ENCODE data around the gene INSRR. TPM values are rescaled to one million over a fixed set of nuclear protein-coding genes. Genes with fewer than 3 reads are reported as not detected.

INSRR gene
- total RNA-seq: under 1 TPM; 0.05 to 0.12 TPM
- long read RNA-seq: 0 reads

DNA sequence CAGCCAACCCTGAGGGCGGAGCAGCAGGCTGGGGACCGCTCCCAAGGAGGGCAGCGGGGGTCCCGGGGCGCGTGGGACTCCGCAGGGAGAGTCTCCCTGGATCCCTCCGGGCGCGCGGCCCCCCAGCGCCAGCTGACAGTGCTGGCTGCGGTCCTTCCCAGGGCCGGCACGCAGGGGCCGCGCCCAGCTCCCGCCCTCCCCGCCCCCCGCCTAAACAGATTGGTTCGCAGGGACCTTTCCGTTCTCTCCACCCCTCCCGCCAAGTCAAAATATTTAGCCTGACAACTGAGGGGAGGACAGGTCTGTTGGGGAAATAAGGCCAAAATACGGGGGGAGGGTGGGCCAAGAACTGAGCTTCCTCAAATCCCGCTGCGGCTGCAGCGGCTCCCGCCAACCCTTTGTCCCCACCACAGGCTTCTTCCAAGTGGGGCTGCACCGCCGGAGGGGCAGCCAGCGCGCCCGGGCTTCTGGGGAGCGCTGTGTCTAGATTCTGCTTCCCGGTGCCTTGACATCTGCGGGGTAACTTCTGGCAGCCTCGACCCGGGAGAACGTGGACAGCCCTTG, at the start of gene INSRR:
TSS of gene INSRR (minus strand) at position 159 of the 564 bp plus-strand sequence. CDS start 496 bp downstream, outside the sequence.
- intact Hi-C loops (cut with DNase I): no loop called here
- peak; percentile 23 to 31 for ATAC-seq
- DNase-seq: no peak

DNA sequence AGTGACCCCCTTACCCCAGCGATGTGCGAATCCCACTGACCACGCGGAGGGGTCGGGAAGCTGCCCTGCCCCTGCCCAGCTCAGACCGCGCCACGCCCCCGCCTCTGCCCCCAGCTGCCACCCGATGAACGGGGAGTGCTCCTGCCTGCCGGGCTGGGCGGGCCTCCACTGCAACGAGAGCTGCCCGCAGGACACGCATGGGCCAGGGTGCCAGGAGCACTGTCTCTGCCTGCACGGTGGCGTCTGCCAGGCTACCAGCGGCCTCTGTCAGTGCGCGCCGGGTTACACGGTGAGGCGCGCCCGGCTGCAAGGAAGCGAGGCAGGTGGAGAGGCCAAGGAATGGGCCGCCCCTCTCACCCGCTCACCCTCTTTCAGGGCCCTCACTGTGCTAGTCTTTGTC, 49.6 kb upstream of the INSRR start:
- ATAC-seq (no peak), DNase-seq (no peak)
- intact Hi-C loops (cut with DNase I): no loop called here

DNA sequence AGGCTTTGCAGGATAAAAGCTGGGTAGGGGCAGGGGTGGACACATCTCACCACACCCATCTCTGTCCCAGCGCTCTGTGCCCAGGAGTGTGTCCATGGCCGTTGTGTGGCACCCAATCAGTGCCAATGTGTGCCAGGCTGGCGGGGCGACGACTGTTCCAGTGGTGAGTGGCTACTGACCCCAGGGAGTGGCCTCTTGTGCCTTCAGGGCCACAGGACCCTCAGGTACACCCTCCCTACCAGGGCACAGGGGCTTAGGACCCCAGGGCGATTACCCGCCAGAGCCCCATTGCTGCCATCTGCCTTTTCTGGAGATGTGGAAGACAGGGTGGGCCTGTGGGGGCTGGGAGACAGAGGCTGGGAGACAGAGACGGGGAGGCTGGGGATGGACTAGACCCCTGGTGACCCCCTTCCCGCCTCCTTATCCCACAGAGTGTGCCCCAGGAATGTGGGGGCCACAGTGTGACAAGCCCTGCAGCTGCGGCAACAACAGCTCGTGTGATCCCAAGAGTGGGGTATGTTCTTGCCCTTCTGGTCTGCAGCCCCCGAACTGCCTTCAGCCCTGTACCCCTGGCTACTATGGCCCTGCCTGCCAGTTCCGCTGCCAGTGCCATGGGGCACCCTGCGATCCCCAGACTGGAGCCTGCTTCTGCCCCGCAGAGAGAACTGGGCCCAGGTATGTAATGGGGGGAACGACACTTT, 47.4 kb upstream of the INSRR start:
- intact Hi-C loops (cut with DNase I): no loop called here
- DNase-seq: no peak
- no peak for ATAC-seq

DNA sequence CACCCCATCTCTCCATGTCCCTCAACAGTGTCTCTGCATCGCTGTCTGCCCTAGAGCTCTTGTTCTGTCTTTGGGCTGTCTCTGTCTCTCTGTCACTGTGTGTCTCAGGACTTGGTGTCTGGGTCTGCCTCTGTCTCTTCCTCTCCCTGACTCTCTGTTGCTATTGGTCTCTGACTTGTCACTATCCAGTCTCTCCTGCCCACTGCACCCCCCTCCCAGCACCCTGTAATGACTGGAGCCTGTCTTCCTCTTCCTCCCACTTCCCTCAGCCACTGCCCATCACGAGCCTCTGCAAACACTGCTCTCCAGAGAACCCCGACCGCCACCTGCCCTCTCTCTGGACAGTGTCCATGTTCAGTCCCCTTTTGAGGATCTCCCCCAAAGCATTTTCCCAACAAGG, 46.7 kb upstream of the INSRR start:
- no peak for DNase-seq
- intact Hi-C loops (cut with DNase I): no loop called here
- no peak for ATAC-seq

DNA sequence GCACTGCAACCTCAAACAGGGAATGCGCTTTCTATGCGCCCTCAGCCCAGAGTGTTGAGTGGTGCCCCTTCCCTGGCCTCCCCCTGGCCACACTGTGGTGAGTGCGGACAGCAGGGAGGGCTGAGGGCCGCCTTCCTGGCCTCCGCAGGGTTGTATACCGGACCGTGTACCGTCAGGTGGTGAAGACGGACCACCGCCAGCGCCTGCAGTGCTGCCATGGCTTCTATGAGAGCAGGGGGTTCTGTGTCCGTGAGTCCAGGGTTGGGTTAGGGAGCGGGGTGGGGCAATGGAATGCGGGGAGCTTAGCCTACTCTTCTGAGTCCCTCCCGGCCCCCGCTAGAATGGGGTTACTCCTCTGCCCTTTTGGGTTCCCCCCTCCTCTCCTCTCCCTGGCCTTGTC, 46.3 kb upstream of the INSRR start:
- DNase-seq (no peak), ATAC-seq (no peak)
- intact Hi-C loops (cut with DNase I): no loop called here

DNA sequence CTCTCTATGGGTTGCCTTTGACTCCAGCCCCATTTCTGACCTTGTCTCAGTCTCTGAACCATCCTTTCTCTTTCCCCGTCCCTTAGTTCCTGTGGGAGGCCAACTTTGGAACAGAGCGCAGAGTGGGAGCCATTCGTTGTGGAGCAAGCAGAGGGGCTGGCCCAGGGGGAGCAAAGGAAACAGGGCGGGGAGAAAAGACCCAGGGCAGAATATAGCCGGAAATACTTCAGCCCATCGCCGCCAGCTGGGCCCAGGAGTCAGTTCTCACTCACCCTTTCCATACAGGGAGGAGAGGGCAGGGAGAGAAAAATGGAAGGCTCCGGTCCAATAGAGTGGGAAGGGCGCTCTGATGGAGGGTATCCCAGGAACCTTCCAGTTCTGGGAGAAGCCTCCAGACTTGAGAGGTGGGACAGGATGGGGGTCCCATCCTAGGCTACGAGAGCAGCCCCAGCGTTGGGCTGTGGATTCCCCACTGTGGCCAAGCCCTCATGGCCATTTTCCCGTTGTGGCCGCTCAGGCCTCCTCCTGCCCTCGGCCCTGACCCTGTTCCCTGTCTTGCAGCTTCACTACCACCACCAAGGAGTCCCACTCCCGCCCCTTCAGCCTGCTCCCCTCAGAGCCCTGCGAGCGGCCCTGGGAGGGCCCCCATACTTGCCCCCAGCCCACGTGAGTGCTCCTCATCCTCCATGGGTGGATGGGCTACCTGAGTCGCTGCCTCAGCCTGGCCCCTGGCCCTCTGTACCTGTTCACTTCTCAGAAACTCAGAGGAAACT, 45.5 kb upstream of the INSRR start:
- intact Hi-C loops (cut with DNase I): no loop called here
- ATAC-seq: no peak
- no peak for DNase-seq

DNA sequence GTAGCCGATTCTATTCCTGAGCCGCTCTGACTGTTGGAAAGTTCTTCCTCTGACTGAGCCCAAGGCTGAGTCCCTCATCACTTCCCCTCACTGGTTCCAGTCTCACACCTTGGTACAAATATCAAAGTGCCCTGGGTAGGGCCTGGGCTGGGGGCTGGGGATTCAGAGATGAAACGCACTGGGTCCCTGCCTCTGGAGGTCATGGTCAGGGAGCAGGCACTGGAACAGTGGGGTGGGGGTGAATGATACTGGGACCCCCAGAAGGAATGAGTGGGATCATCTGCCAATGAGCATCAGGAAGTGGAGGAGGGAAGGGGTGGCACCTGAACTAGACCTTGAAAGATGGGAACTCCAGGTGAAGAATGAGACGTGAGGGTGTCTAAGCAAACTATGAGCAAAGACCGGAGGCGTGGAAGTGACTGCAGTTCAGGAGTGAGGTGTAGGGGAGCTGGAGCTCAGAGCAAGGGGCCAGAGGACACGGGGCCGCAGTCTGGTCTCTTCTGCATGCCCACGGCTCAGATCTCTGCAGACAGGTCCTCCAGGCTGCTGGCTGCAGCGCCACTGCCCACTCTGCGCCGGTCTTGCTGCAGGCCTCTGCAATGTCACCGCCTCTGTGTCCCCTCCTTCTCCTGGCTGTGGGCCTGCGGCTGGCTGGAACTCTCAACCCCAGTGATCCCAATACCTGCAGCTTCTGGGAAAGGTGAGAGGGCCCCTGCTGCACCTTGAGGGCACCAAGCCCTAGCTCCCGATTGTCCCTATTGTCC, 44.6 kb upstream of the INSRR start:
- DNase-seq (no peak), ATAC-seq (no peak)
- intact Hi-C loops (cut with DNase I): no loop called here

DNA sequence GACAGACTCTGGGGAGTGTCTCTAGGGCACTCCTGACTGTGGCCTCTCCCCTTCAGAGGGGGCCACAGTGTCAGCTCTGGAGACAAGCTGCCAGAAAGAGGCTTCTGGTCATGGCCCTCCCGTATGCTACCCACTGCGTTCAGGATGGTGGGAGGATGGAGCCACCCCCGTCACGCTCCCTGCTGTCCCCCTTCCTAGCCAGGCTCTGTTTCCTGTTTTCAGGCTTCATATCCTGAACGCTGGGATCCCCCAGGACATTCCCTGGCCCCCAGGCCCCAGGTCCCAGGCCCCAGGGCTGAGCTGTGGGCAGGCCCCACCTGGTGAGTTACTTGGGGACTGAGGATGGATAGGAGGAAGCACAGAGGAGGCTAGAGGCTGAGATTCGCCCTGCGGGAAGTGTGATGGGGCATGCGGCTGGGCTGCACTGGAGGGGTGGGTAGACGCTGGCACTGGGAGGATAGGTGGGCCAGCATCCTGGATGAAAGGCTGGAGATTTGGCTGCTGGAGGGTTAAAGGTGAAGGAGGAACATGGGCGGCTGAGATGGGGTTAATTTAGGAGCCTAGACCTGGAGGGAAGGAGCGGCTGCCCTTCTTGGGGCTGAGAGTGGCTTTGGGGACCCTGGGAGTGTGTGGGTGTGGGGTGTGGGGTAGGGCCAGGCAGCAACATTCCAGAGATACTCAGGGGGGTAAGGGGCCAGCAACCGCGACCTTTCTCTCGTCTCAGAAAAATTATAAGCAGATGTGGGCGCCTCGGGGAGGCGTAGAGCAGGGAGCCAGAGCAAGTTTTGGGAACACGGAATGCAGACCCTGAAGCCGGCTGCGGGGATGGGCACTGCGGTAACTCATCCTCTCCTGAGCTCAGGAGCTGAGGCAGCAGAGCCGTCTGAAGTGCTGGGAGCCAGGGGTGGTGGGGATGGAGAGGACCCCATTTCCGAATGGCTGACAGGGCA, 43.3 kb upstream of the INSRR start:
- no peak for DNase-seq
- ATAC-seq: no peak

DNA sequence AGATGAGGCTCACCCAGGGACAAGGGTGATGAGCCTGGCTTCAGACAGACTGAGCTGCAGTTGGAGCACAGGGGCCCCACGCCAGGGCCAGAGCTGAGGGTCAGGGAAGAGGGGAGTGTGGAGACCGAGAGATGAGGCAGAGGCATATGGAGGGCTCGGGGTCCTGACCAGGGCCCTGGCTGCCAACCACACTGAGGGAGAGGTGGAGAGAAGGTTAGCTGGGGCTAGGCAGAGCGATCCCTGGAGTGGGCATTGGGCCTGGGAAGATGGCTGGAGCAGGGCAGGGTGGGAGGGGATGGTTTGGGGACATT, 42.6 kb upstream of the INSRR start:
- intact Hi-C loops (cut with DNase I): no loop called here
- no peak for DNase-seq
- ATAC-seq: no peak

More for the DNA sequence above, 43.3 kb upstream of the INSRR start:
- intact Hi-C loops (cut with DNase I): no loop called here

DNA sequence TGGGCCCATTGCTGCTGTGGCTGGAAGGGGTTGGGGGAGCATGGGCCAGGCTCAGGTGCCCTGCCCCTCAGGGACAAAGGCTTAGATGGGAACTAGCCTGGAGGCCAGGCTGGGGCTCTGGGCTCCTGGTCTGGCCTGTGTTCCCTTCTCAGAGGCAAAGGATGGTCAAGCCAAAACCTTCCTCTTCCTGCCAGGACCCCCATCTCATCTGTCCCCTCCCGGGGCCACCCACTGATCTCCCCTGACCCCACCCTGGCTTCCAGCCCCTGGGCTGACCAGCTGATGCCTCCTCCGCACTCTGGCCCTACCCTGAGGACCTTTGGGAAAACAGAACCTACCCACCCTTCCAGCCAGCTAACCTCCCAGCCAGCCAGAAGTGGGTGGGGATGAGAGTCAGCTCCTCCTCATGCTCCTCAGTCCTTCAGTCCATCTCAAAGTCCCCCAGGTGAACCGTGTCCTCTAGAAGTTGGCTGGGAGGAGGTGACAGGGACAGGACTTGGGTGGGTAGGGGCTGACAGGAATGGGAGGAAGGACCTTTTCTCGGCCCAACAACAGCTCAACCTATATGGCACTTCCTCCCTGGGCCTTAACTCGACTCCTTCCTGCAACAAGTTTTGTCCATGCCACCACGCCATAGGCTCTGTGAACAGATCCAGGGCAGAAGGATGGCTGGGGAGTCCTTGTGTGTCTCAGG, 42.1 kb upstream of the INSRR start:
- intact Hi-C loops (cut with DNase I): no loop called here
- ATAC-seq (no peak), DNase-seq (no peak)

DNA sequence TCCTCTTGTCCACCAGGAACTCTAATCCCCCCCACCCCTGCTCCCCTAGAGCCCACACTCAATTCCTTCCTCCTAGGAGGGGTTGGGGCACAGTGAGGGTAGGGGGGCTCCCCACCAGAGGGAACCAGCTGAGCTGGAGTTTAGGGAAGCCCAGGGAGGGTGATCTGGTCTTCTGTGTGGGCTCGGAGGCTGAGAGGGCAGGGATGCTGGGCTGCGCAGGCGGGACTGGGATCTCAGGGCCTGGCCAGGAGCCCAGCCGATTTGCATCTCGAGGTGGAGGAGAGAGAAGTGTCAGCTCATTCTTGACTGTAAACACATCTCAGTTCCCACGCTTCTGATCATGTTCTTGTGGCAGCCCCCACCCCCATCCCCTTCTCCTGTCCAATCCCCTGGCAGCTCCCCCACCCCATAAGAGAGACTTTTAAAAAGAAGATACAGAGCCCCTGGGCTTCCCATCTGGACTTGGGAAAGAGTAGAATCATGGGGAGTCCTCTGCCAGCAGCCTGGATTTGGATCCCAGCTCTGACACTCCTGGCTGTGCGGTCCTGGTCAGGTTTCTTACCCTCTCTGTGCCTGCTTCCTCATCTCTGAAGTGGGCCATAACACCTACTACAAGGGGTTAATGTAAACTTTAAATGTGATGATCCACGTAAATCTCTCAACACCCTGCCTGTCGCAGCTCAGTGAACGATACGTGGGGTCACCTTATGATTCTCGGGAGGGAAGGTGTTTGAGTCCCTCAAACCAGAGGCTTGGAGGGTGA, 41.2 kb upstream of the INSRR start:
- no peak for ATAC-seq
- intact Hi-C loops (cut with DNase I): no loop called here
- no peak for DNase-seq

DNA sequence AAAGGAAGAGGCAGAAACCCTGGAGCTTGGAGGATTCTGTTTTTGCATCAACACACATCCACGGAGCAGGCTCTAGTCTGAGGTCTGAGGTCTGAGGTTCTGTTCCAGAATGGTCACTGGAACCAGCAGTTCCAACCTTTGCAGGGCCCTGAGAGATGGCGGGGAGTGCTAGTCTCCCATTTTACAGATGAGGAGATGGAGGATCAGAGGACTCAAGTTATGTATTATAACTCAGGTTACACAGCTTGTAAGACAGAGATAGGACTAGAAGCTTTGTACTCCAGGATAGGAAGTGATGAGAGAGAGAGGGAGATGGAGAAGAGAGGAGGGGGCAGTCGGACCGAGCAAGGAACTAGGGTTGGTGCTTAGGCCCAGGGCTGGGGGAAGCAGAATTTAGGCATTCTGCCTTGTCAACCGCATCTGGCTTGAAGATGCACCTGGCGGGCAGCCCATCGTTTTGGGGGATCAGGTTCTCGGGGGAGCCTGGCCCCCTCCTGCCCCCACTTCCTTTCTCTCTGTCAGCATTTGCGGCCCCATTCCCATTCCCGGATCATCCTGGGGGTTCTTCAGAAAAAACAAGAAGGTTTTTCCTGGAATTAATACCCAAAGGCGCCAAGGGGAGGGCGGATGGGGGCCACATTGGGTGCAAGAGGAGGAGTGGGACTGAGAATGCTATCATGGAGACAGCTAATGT, 40.2 kb upstream of the INSRR start:
- no peak for ATAC-seq
- DNase-seq: no peak
- intact Hi-C loops (cut with DNase I): no loop called here

DNA sequence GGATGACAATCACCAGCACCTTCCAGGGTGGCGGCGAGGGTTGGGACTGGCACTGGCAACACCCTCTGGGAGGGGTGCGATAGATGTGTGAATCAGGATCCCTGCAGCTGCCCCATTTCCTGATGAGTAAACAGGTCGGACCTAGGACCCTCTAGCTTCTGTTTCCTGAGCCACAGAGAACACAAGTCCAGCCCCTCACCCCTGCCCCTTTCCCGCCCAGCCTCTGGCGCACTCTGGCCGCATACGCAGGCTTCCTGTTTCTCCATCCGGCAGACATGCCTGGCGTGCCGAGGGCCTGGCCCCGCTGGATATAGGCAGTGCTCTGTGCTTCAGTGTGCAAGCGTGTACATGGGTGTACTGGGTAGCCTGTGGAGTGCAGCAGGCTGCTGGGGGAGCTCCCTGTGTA, 39.2 kb upstream of the INSRR start:
- peak; percentile 25 to 28 for ATAC-seq
- intact Hi-C loops (cut with DNase I): no loop called here

DNA sequence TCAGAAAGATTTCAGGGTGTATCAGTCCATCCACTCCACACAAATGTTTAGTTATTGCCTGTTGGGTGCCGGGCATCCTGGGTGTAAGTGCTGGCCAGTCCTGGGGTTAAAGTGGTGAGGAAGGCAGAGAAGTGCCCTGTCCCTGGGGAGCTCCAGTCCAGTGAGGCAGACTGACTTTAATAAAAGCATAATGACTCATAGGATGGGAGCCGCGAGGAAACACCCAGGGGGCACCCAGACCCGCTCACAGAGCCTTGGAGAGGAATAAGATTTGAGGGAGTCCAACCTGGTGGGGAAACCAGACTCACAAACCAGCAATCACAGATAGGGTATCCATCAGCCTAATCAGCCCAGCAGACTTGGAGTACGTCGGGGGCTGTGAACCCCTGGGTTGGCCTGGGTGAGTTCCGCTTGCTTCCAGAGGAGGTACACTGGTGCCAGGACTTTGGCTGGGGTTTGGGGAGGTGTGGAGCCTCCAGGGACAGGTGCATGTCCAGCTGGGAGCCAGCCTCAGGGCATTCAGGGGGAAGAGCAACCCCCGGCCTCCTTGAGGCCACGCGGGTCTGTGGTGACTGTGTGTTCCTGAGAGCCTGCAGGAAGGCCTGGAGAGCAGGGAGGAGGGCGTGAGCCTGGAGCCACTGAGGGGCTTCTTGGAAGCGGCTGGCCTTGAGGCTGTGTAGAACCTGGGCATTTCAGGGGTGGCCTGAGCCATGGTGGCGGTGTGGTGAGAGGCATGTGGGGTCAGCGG, 38.3 kb upstream of the INSRR start:
- DNase-seq: no peak
- intact Hi-C loops (cut with DNase I): no loop called here

More for the DNA sequence above, 39.2 kb upstream of the INSRR start:
- DNase-seq: peak; percentile 75

DNA sequence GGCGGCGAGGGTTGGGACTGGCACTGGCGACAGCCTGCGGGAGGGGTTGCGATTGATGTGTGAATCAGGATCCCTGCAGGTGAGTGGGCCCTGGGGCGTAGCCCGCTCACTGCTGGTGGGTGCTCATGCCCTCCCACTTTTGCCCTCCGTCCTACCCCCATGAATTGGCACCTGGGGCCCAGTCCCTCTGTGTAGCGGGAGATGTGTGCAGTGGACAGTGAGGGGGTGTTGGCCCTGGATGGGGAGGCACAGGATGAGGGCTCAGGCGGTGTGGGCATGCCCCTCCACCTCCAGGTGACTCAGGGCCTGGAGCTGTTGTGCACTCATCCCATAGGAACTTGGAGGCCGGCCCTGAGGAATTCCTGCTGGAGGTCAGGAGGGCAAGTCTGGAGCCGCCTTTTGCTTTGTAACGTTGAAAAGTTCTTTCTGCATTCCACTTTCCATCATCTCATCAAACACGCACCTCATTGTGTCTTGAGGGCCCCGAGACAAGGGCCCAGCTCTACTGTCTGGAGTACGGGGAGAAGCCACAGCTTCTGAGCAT, 37.6 kb upstream of the INSRR start:
- intact Hi-C loops (cut with DNase I): no loop called here
- DNase-seq (peak; percentile 65), ATAC-seq (peak in 1 of 2 donors; percentile 36)

More for the DNA sequence above, 38.3 kb upstream of the INSRR start:
- peak in 1 of 2 donors; percentile 3 for ATAC-seq

DNA sequence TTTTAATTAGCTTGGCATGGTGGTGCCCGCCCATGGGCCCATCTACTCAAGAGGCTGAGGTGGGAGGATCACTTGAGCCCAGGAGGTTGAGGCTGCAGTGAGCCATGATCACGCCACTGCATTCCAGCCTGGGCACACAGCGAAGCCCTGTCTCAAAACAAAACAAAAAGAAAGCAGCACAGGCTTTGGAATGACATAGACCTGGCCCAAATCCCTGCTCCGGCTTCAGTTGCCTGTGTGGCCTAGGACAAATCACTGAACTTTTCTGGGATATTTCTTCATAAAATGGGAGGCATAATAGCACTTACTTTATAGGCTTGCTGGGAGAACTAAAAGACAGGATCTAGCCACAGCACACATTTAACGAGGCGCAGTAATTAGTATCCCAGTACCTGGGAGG, 37.0 kb upstream of the INSRR start:
- no peak for DNase-seq
- ATAC-seq: no peak
- intact Hi-C loops (cut with DNase I): no loop called here

All from left cardiac atrium (tissue), 4 donors.